D341Med (cell line): ENCODE measurements around the gene LARGE1.

ENCODE experiments used
- DNase-seq: peaks from one replicate; pipeline ENCODE4 v3.0.0; 2012; ENCODE audit warnings: low spot score

The LARGE1 gene

DNA sequence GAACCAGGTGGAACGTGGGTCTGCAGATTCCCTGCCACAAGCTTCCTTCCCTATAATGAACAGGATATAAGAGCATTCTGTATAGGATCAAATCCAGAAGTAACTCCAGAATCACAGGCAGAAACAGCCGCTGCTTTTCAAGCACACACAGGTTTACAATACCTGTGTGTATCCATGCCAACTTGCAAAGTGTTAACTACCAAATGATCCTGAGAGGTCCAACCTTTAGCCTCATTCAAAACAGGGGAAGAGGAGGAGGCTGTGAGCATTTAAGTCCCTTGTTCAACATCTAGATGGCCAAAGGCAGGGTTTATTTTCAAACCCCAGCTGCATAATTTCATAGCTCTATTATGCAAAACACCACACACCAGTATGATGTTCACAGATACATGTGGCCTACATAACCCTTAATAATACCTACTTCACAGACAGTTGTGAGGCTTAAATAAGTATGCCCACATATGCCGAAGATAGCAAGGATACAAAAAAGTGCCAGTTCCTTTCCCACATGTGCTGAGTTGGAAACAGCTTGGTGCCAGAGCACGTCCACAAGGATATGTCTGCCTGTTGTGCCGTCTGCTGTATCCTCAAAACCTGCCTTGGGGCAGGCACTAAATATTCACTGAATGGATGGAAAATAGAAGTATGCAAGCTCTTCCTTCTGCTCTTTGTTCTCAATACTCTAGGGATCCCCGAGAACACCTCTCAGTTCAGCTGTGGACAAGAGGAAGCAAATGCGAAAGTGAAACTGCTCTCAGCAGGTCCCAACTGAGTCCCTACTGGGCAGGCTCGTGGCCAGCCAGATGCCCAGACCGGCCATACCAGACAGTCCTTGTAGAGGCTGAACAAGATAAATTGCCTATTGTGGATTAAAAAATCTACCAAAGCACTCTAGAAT lies 66.8 kb downstream of the LARGE1 start:
- DNase-seq = no peak

GRCh38 chr22:33851821-33852384 lies 68.4 kb downstream of the LARGE1 start:
- no peak for DNase-seq

DNA sequence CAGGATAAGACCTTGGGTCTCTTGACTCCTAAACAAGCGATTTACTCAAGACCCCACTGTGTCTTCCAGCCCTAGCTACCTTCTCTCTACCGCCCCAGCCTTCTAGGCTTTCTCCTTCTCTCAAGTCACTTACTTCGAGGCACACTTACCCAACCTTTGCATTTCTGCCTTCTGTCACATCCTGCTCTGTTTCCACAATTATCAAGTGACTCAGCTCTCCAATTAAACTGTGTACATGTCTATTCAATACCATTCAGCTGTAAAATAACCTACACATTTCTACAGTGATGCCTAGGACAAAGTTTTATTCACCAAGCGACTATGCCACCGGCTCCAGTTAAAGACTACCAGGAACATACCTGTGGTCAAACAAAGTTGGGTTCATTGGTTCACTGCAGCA lies 69.0 kb downstream of the LARGE1 start:
- DNase-seq = no peak

GRCh38 chr22:33850724-33851123 lies 69.6 kb downstream of the LARGE1 start:
- no peak for DNase-seq

DNA sequence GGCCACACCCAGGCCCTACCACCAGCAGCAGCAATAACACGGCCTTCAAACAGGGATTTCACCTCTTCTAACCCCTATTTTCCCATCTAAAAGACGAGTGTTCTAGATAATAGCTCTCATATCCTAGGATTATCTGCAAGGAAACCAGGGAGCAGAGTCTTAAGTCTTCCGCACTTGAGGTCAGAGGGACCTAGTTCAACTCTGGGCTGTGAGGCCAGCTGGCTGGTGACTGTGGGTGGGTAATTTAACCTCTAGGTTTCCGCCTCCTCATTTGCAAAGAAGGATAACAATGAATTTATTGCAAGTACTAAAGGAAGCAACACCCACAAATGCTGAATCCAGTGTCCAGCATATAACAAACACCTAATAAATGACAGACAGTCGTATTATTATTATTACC lies 70.1 kb downstream of the LARGE1 start:
- DNase-seq = no peak

GRCh38 chr22:33848251-33848650 lies 72.0 kb downstream of the LARGE1 start:
- DNase-seq = no peak

- no peak for DNase-seq
Measured at GRCh38 chr22:33844273-33844672, 76.0 kb downstream of the LARGE1 start.

DNA sequence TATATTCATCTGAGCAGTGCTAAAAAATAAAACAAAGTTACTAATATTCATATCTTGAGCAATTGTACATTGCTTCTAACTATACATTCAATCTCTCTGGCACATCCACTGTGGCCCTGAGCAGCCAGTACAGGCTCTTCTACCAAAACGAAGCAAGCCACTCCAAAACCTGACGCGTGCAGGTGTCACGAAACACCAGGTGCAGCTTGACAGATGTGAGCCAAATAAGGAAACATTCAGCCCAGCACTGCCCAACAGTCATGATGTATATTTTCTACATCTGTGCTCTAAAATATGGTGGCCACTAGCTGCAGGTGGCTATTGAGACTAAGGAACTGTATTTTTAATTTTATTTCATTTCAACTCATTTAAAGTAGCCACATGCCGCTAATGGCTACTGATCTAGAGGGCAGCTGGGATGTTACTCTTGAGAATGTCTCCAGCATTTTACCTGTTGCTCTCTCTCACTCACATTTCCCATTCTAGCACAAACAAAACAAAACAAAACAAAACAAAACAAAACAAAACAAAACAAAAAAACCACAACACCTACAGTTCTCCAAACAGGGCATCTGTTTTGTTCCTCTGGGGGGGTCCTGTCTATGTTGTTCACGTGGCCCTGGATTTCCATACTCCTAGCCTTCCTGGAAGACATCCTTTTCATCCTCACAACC lies 77.7 kb downstream of the LARGE1 start:
- DNase-seq = no peak

DNA sequence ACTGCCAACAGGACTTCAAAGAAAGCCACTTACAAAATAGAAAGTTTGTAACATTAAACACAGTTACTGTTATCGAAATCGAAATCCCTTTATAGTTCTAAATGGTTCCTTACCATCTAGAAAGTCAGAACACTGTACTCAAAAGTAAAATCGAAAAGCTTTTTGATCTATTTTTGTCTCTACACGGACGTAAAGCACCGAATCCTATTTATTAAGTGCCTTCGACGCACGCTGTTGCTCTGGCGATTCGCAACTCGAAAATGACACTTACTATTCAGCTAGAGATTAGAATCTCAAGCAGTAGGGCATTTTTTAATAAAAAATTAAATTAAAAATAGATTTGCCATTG lies 78.3 kb downstream of the LARGE1 start:
- DNase-seq = no peak

GRCh38 chr22:33841281-33842005 lies 78.8 kb downstream of the LARGE1 start:
- DNase-seq = no peak

- DNase-seq = no peak
Measured at GRCh38 chr22:33838644-33839043, 81.6 kb downstream of the LARGE1 start.

DNA sequence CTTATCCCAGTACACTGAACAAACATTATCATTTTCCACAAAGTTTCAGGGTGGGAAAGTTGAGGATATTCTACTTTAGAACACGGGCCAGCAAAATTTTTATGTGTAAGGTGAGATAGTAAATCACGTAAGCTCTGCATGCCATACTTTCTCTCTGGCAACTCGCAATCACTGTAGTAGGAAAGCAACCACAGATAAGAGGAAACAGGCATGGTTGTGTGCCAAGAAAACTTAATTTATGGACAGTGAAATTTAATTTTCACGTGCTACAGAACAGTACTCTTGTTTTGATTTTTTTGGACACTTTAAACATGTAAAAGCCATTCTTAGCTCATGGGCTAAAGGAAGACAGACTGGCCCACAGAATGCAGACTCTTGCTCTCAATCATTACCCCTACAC lies 82.5 kb downstream of the LARGE1 start:
- no peak for DNase-seq

DNA sequence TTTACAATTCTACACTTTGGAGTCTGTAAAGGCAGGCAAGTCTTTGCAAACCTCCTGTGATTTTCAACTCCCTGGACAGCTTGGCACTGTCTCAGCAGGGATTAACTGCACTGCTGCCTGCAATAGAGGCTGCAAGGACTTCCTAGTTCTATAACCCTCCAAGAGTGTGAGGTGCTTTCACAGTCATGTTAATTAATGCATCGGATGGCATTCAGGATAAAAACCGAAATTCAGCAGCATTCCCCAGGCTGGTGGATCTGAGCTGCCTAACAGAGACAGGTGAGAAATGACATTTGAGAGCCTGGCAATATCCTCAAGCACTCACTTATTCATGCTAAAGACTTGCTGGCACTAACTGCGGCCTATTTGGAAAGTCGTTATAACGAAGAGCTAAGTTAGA lies 85.0 kb downstream of the LARGE1 start:
- peak; percentile 50 for DNase-seq

GRCh38 chr22:33832558-33833151 lies 87.6 kb downstream of the LARGE1 start:
- DNase-seq = no peak

- peak; percentile 63 for DNase-seq
Measured at GRCh38 chr22:33831651-33832050, 88.6 kb downstream of the LARGE1 start.

- DNase-seq = no peak
Measured at GRCh38 chr22:33831207-33831606, 89.1 kb downstream of the LARGE1 start.

GRCh38 chr22:33829546-33830280 lies 90.6 kb downstream of the LARGE1 start:
- peak; percentile 81 for DNase-seq

DNA sequence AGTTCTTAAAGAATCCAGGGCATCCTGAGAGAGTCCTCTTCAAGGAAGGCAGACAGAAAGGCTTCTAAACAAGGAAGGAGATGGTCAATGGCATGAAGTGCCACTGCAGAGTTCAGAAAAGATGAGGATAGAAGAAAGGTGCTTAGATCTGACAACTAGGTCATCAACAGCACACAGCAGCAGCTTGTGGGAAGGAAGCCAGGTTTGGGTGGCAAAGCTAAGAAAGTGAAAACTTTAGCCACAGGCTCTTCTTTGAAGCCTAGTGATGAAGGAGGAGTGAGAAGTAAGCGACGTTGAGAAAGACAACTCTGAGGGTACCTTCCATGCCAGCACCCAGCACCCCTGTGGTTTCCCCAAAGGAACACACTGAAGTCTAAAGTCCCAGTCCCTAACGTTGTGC lies 92.0 kb downstream of the LARGE1 start:
- DNase-seq = no peak

DNA sequence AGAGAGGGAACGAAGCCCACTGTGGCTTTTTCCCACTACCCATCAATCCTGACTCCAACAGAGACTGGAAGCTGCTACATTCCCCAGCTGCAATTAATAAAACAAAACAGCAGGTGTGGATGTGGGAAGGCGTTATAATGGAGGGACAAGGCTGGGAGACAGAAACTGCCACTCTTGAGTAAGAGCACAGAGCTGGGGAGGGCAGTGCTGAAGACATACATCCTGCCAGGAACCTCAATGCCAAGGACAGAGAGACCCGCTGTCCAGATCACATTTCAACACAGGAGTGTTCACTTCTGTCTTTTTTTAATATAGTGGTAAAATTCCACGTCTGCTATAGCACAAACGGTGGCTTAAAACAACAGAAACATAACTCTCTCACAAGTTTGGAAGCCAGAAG lies 94.5 kb downstream of the LARGE1 start:
- DNase-seq = no peak

DNA sequence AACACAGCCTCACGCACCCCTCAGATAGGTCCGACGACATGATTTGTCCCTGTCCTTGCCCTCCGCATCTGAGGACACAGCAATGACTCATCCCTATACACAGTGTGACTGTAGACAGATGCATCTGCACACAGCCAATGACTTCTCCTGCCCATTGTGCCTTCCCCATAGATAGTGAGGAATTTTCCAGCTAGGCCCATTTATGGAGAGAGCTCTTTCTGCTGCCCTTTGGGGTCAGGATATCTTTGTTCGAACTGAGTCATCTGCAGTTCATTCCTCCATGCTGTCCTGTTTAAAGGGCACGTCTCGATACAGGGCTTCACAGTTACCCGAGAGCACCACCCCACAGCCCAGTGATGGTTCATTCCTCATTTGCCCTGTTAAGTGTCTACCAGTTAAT lies 96.7 kb downstream of the LARGE1 start:
- DNase-seq = no peak

- no peak for DNase-seq
Measured at GRCh38 chr22:33821290-33821689, 99.0 kb downstream of the LARGE1 start.

- no peak for DNase-seq
Measured at GRCh38 chr22:33819743-33820142, 100.5 kb downstream of the LARGE1 start.
